AG04449 (cell line): ENCODE measurements around the gene ODC1.

Source experiments
- CTCF ChIA-PET: fragments of 350-600 bp; formaldehyde crosslinking; extraction: SDS; loops from one replicate; lab custom pipeline; 2021; ENCODE audit warnings: antibody characterized with exemption; lab: Yijun Ruan, JAX
- POLR2A ChIA-PET: fragments of 400-600, 350-600 bp; formaldehyde crosslinking; extraction: SDS; loops from one replicate; lab custom pipeline; 2020; ENCODE audit warnings: antibody characterized with exemption, inconsistent platforms; lab: Yijun Ruan, JAX
- DNase-seq: peaks from one replicate; pipeline ENCODE4 v3.0.0-alpha.2; 2010; ENCODE audit warnings: low read depth, low spot score
- H3K4me3 ChIP-seq: 2 replicates; pipeline ENCODE4 v1.5.1; 2011; ENCODE audit warnings: low read depth, mild to moderate bottlenecking, control low read depth, low read length
- CTCF ChIP-seq: IDR thresholded peaks from one replicate; pipeline ENCODE4 v1.5.1; 2011; ENCODE audit warnings: mild to moderate bottlenecking, moderate library complexity, low read length, control low read depth, inconsistent platforms; ENCODE audit not compliant: insufficient read depth; ENCODE audit errors: missing control alignments

Gene ODC1

GRCh38 chr2:10426726-10427617 is 21.2 kb downstream of the ODC1 start:
- DNase-seq, result no peak
- TF ChIP-seq CTCF, result no peak
- no peak overlapping the region for H3K4me3 ChIP-seq
- ChIA-PET POLR2A (no interaction called here), CTCF (interaction anchor here (0.8 to 12.4 kb wide), 6 partner anchors 8 to 354 kb away, joined by 3 to 156 read pairs (median 16); no protein-coding TSS in a partner anchor)

- ChIA-PET POLR2A (no interaction called here), CTCF (interaction anchor here (2.3 to 12.4 kb wide), 4 partner anchors 10 to 353 kb away, joined by 15 to 156 read pairs (median 32); no protein-coding TSS in a partner anchor)
- H3K4me3 ChIP-seq, result no peak overlapping the region
- no peak for TF ChIP-seq CTCF
- DNase-seq, result no peak
Observed at GRCh38 chr2:10425699-10426098, 22.4 kb downstream of the ODC1 start.

- POLR2A ChIA-PET, result interaction anchor here (1.6 kb wide), 1 partner anchor 23 kb away, joined by 3 read pairs; the partner anchor contains the start of gene ODC1
- TF ChIP-seq CTCF, result no peak
- no peak for DNase-seq
- no peak overlapping the region for H3K4me3 ChIP-seq
- CTCF ChIA-PET, result interaction anchor here (0.8 to 12.4 kb wide), 12 partner anchors 7 to 625 kb away, joined by 3 to 156 read pairs (median 6); no protein-coding TSS in a partner anchor
Observed at GRCh38 chr2:10424916-10425505, 23.1 kb downstream of the ODC1 start.

GRCh38 chr2:10424051-10424450 is 24.1 kb downstream of the ODC1 start:
- CTCF ChIA-PET, result interaction anchor here (0.8 to 12.4 kb wide), 14 partner anchors 8 to 654 kb away, joined by 3 to 156 read pairs (median 4); no protein-coding TSS in a partner anchor
- TF ChIP-seq CTCF, result no peak
- POLR2A ChIA-PET, result interaction anchor here (1.6 kb wide), 1 partner anchor 24 kb away, joined by 3 read pairs; the partner anchor contains the start of gene ODC1
- no peak overlapping the region for H3K4me3 ChIP-seq
- DNase-seq, result peak; percentile 80

- ChIA-PET CTCF (interaction anchor here (0.8 to 12.4 kb wide), 9 partner anchors 10 to 653 kb away, joined by 3 to 156 read pairs (median 5); no protein-coding TSS in a partner anchor), POLR2A (interaction anchor here (1.6 kb wide), 1 partner anchor 25 kb away, joined by 3 read pairs; the partner anchor contains the start of gene ODC1)
- TF ChIP-seq CTCF, result no peak
- H3K4me3 ChIP-seq, result no peak overlapping the region
- no peak for DNase-seq
Observed at GRCh38 chr2:10423400-10423774, 24.7 kb downstream of the ODC1 start.
